Aorta (tissue), 4 donors: ENCODE data around the gene HAUS3. TPM values are rescaled to one million over a fixed set of nuclear protein-coding genes. Genes with fewer than 3 reads are reported as not detected.

Experiments
- polyA plus RNA-seq, 2 donors: library from polyadenylated mRNA; stranded (reverse); fragments of 200-250 nt; gene quantifications; one replicate each; pipeline ENCODE4 v1.2.3, GENCODE V29; 2013
- total RNA-seq, 2 donors: library from RNA; stranded (reverse); fragmentation: NEBNext Ultra II Directional; extraction: Animal tissue kit (Norgen Biotek cat#: 25700); gene quantifications; one replicate each; pipeline ENCODE4 v1.2.1, GENCODE V29; 2021
- donor health status: healthy with polysubstance abuse.
- donor health status: Bipolar disorder and iron deficiency.
- donor health status: DM: no; HTN: no; CAD: no.
- donor health status: DM: yes; HTN: yes; CAD: no.

HAUS3 gene
- total and polyA plus RNA-seq, 4 donors: 3.8 to 16.2 (median 10.1) TPM

Other genes starting within 250 kb of the HAUS3 start
- gene NELFA, start 233.1 kb downstream of the HAUS3 start, total RNA-seq: 10 to 100 TPM; 17.7 to 27.4 TPM
- gene NELFA, start 233.1 kb downstream of the HAUS3 start, polyA plus RNA-seq: 10 to 100 TPM in 1 of 2 donors, 1 to 10 TPM in 1; 5.8 to 21.7 TPM
- gene NAT8L, start 182.8 kb downstream of the HAUS3 start, total RNA-seq: under 1 TPM; 0.23 to 0.33 TPM
- gene NAT8L, start 182.8 kb downstream of the HAUS3 start, polyA plus RNA-seq: under 1 TPM; under 0.01 to 0.05 TPM
- 1 to 10 TPM; 3.2 to 6.6 TPM for gene POLN, start within 50 bp of the HAUS3 start, total RNA-seq
- gene POLN, start within 50 bp of the HAUS3 start, polyA plus RNA-seq: 1 to 10 TPM in 1 of 2 donors, not detected in 1; 7.0 TPM
- 10 to 100 TPM; 45.7 to 75.4 TPM for gene MXD4, start 20.0 kb upstream of the HAUS3 start, total RNA-seq
- gene MXD4, start 20.0 kb upstream of the HAUS3 start, polyA plus RNA-seq: 10 to 100 TPM; 36.9 to 75.1 TPM
- 10 to 100 TPM; 10.8 to 25.9 TPM for gene ZFYVE28, start 176.5 kb upstream of the HAUS3 start, total RNA-seq
- 10 to 100 TPM in 1 of 2 donors, 1 to 10 TPM in 1; 7.0 to 14.3 TPM for gene ZFYVE28, start 176.5 kb upstream of the HAUS3 start, polyA plus RNA-seq
- under 1 TPM in 1 of 2 donors, not detected in 1; 0.13 TPM for gene CFAP99, start 176.8 kb upstream of the HAUS3 start, total RNA-seq
- gene CFAP99, start 176.8 kb upstream of the HAUS3 start, polyA plus RNA-seq: not detected
- gene RNF4, start 227.0 kb upstream of the HAUS3 start, total RNA-seq: 10 to 100 TPM; 50.7 to 52.5 TPM
- 10 to 100 TPM; 18.9 to 21.1 TPM for gene RNF4, start 227.0 kb upstream of the HAUS3 start, polyA plus RNA-seq